Measurements from ENCODE around the gene BNC2. TPM values are rescaled to one million over a fixed set of nuclear protein-coding genes. Genes with fewer than 3 reads are reported as not detected.

BNC2 gene
- total and polyA plus RNA-seq, 7 experiments from 2014 or later = 0.05 to 1.5 (median 0.59) TPM; not detected in 3

- H3K4me1 ChIP-seq (ENCODE audit: control insufficient read depth in 2 of 2, insufficient read depth in 2 of 2, low read length in 2 of 2) = no peaks in the 10 kb centered on the region
- Mint-ChIP-seq H3K36me3 (no peaks in the 10 kb centered on the region), H3K27me3 (no peaks in the 10 kb centered on the region), H3K4me3 (no peak overlapping the region), H3K9me3 (peaks cover 0 to 9% (median 2%) of the 10 kb centered on the region in 11 donors), H3K27ac (no peak overlapping the region), H3K4me1 (peaks cover 0 to 1% (median 0%) of the 10 kb centered on the region in 7 donors)
- intact Hi-C loops (cut with micrococcal nuclease) = no loop called here
- CTCF ChIA-PET = no interaction called here
- no peak overlapping the region for H3K27ac ChIP-seq (ENCODE audit: low read depth, low read length)
- ATAC-seq (no peak), DNase-seq (no peak)
- no peaks in the 10 kb centered on the region for H3K36me3 ChIP-seq (ENCODE audit: control insufficient read depth in 2 of 3, insufficient read depth in 3 of 3, low read length in 3 of 3)
- no peaks in the 10 kb centered on the region for H3K27me3 ChIP-seq (ENCODE audit: control insufficient read depth in 2 of 2, insufficient read depth in 2 of 2, low read length in 2 of 2)
- H3K4me3 ChIP-seq (ENCODE audit: low read length) = no peak overlapping the region
- POLR2A ChIA-PET = no interaction called here
- H3K9me3 ChIP-seq (ENCODE audit: control insufficient read depth in 2 of 3, low read length in 3 of 3) = no peaks in the 10 kb centered on the region
These were observed 201.7 kb downstream of the BNC2 start for GRCh38 chr9:16668734-16669295.

GRCh38 chr9:16664211-16664610 lies 206.3 kb downstream of the BNC2 start:
- Histone ChIP-seq H3K4me3 (ENCODE audit: low read length) (no peak overlapping the region), H3K27ac (ENCODE audit: low read depth, low read length) (no peak overlapping the region), H3K4me1 (ENCODE audit: control insufficient read depth in 2 of 2, insufficient read depth in 2 of 2, low read length in 2 of 2) (no peaks in the 10 kb centered on the region), H3K27me3 (ENCODE audit: control insufficient read depth in 2 of 2, insufficient read depth in 2 of 2, low read length in 2 of 2) (no peaks in the 10 kb centered on the region), H3K36me3 (ENCODE audit: control insufficient read depth in 2 of 3, insufficient read depth in 3 of 3, low read length in 3 of 3) (no peaks in the 10 kb centered on the region), H3K9me3 (ENCODE audit: control insufficient read depth in 2 of 3, low read length in 3 of 3) (no peaks in the 10 kb centered on the region)
- Mint-ChIP-seq H3K27ac (no peak overlapping the region), H3K27me3 (no peaks in the 10 kb centered on the region), H3K9me3 (peaks cover 0 to 11% (median 3%) of the 10 kb centered on the region in 11 donors), H3K4me1 (no peaks in the 10 kb centered on the region), H3K36me3 (peaks cover 0 to 4% (median 0%) of the 10 kb centered on the region in 5 donors), H3K4me3 (no peak overlapping the region)
- no peak for DNase-seq
- POLR2A ChIA-PET = no interaction called here
- ATAC-seq = no peak
- intact Hi-C loops (cut with micrococcal nuclease) = no loop called here
- CTCF ChIA-PET = no interaction called here

- Histone ChIP-seq H3K27me3 (ENCODE audit: control insufficient read depth in 2 of 2, insufficient read depth in 2 of 2, low read length in 2 of 2) (no peaks in the 10 kb centered on the region), H3K4me1 (ENCODE audit: control insufficient read depth in 2 of 2, insufficient read depth in 2 of 2, low read length in 2 of 2) (no peaks in the 10 kb centered on the region), H3K27ac (ENCODE audit: low read depth, low read length) (no peak overlapping the region), H3K4me3 (ENCODE audit: low read length) (no peak overlapping the region), H3K36me3 (ENCODE audit: control insufficient read depth in 2 of 3, insufficient read depth in 3 of 3, low read length in 3 of 3) (no peaks in the 10 kb centered on the region), H3K9me3 (ENCODE audit: control insufficient read depth in 2 of 3, low read length in 3 of 3) (no peaks in the 10 kb centered on the region)
- Mint-ChIP-seq H3K4me3 (no peak overlapping the region), H3K9me3 (peaks cover 0 to 19% (median 3%) of the 10 kb centered on the region in 11 donors), H3K4me1 (no peaks in the 10 kb centered on the region), H3K27me3 (no peaks in the 10 kb centered on the region), H3K36me3 (peaks cover 0 to 4% (median 0%) of the 10 kb centered on the region in 5 donors), H3K27ac (no peak overlapping the region)
- CTCF ChIA-PET = no interaction called here
- no peak for ATAC-seq
- intact Hi-C loops (cut with micrococcal nuclease) = no loop called here
- DNase-seq = no peak
- POLR2A ChIA-PET = no interaction called here
These were observed 208.7 kb downstream of the BNC2 start for GRCh38 chr9:16661816-16662215.

- ATAC-seq (no peak), DNase-seq (no peak)
- Mint-ChIP-seq H3K9me3 (peaks cover 0 to 22% (median 4%) of the 10 kb centered on the region in 11 donors), H3K27ac (no peak overlapping the region), H3K4me1 (no peaks in the 10 kb centered on the region), H3K36me3 (peaks cover 0 to 4% (median 0%) of the 10 kb centered on the region in 5 donors), H3K27me3 (no peaks in the 10 kb centered on the region), H3K4me3 (no peak overlapping the region)
- intact Hi-C loops (cut with micrococcal nuclease) = no loop called here
- no peaks in the 10 kb centered on the region for H3K4me1 ChIP-seq (ENCODE audit: control insufficient read depth in 2 of 2, insufficient read depth in 2 of 2, low read length in 2 of 2)
- POLR2A ChIA-PET = no interaction called here
- H3K27me3 ChIP-seq (ENCODE audit: control insufficient read depth in 2 of 2, insufficient read depth in 2 of 2, low read length in 2 of 2) = no peaks in the 10 kb centered on the region
- H3K9me3 ChIP-seq (ENCODE audit: control insufficient read depth in 2 of 3, low read length in 3 of 3) = no peaks in the 10 kb centered on the region
- H3K27ac ChIP-seq (ENCODE audit: low read depth, low read length) = no peak overlapping the region
- CTCF ChIA-PET = no interaction called here
- H3K4me3 ChIP-seq (ENCODE audit: low read length) = no peak overlapping the region
- no peaks in the 10 kb centered on the region for H3K36me3 ChIP-seq (ENCODE audit: control insufficient read depth in 2 of 3, insufficient read depth in 3 of 3, low read length in 3 of 3)
These were observed 211.4 kb downstream of the BNC2 start for GRCh38 chr9:16659096-16659495.

GRCh38 chr9:16656432-16657169 lies 213.9 kb downstream of the BNC2 start:
- Histone ChIP-seq H3K9me3 (ENCODE audit: control insufficient read depth in 2 of 3, low read length in 3 of 3) (no peaks in the 10 kb centered on the region), H3K4me1 (ENCODE audit: control insufficient read depth in 2 of 2, insufficient read depth in 2 of 2, low read length in 2 of 2) (no peaks in the 10 kb centered on the region), H3K27me3 (ENCODE audit: control insufficient read depth in 2 of 2, insufficient read depth in 2 of 2, low read length in 2 of 2) (no peaks in the 10 kb centered on the region), H3K27ac (ENCODE audit: low read depth, low read length) (no peak overlapping the region), H3K36me3 (ENCODE audit: control insufficient read depth in 2 of 3, insufficient read depth in 3 of 3, low read length in 3 of 3) (no peaks in the 10 kb centered on the region), H3K4me3 (ENCODE audit: low read length) (no peak overlapping the region)
- Mint-ChIP-seq H3K27ac (no peak overlapping the region), H3K9me3 (peaks cover 0 to 19% (median 4%) of the 10 kb centered on the region in 11 donors), H3K27me3 (no peaks in the 10 kb centered on the region), H3K4me1 (no peaks in the 10 kb centered on the region), H3K36me3 (peaks cover 0 to 4% (median 0%) of the 10 kb centered on the region in 5 donors), H3K4me3 (no peak overlapping the region)
- DNase-seq (no peak), ATAC-seq (no peak)
- CTCF ChIA-PET = no interaction called here
- POLR2A ChIA-PET = no interaction called here
- intact Hi-C loops (cut with micrococcal nuclease) = no loop called here

- no peaks in the 10 kb centered on the region for H3K4me1 ChIP-seq (ENCODE audit: control insufficient read depth in 2 of 2, insufficient read depth in 2 of 2, low read length in 2 of 2)
- H3K4me1 Mint-ChIP-seq = no peaks in the 10 kb centered on the region
- no peaks in the 10 kb centered on the region for H3K9me3 ChIP-seq (ENCODE audit: control insufficient read depth in 2 of 3, low read length in 3 of 3)
- H3K27me3 ChIP-seq (ENCODE audit: control insufficient read depth in 2 of 2, insufficient read depth in 2 of 2, low read length in 2 of 2) = no peaks in the 10 kb centered on the region
- ATAC-seq = no peak
- ChIA-PET CTCF (no interaction called here), POLR2A (no interaction called here)
- no peak overlapping the region for H3K4me3 ChIP-seq (ENCODE audit: low read length)
- intact Hi-C loops (cut with micrococcal nuclease) = no loop called here
- no peaks in the 10 kb centered on the region for H3K27me3 Mint-ChIP-seq
- H3K27ac Mint-ChIP-seq = no peak overlapping the region
- no peak overlapping the region for H3K27ac ChIP-seq (ENCODE audit: low read depth, low read length)
- H3K4me3 Mint-ChIP-seq = no peak overlapping the region
- peaks cover 0 to 15% (median 3%) of the 10 kb centered on the region in 11 donors for H3K9me3 Mint-ChIP-seq
- no peak for DNase-seq
- H3K36me3 ChIP-seq (ENCODE audit: control insufficient read depth in 2 of 3, insufficient read depth in 3 of 3, low read length in 3 of 3) = no peaks in the 10 kb centered on the region
- peaks cover 0 to 3% (median 0%) of the 10 kb centered on the region in 5 donors for H3K36me3 Mint-ChIP-seq
These were observed 215.8 kb downstream of the BNC2 start for GRCh38 chr9:16654596-16655126.

Data from naive thymus-derived CD4-positive, alpha-beta T cell (primary cell).